Amygdala (tissue), 56 donors: Measurements from ENCODE around the gene GTF3C1.
A peak's percentile ranks its signal among the peaks of the same experiment; 100 is the strongest.

ENCODE experiments used
- DNase-seq, 56 donors: peaks; one replicate each; lab custom pipeline; 2025; lab: John Stamatoyannopoulos, UW

Gene GTF3C1

GRCh38 chr16:27430512-27430911 is 119.2 kb downstream of the GTF3C1 start:
- no peak for DNase-seq

GRCh38 chr16:27429981-27430441 is 119.7 kb downstream of the GTF3C1 start:
- no peak for DNase-seq

- DNase-seq = no peak
These were observed 120.3 kb downstream of the GTF3C1 start for GRCh38 chr16:27429330-27429871.

GRCh38 chr16:27428026-27428785 is 121.5 kb downstream of the GTF3C1 start:
- DNase-seq = no peak

- no peak for DNase-seq
These were observed 122.2 kb downstream of the GTF3C1 start for GRCh38 chr16:27427538-27427937.

GRCh38 chr16:27426423-27427408 is 123.0 kb downstream of the GTF3C1 start:
- peak in 1 of 56 donors; percentile 7 for DNase-seq

- DNase-seq = no peak
These were observed 123.8 kb downstream of the GTF3C1 start for GRCh38 chr16:27425961-27426360.

GRCh38 chr16:27424772-27425498 is 124.8 kb downstream of the GTF3C1 start:
- no peak for DNase-seq

- no peak for DNase-seq
These were observed 127.6 kb downstream of the GTF3C1 start for GRCh38 chr16:27421961-27422740.

GRCh38 chr16:27417047-27417671 is 132.6 kb downstream of the GTF3C1 start:
- no peak for DNase-seq

- no peak for DNase-seq
These were observed 134.8 kb downstream of the GTF3C1 start for GRCh38 chr16:27414788-27415431.

GRCh38 chr16:27413956-27414355 is 135.8 kb downstream of the GTF3C1 start:
- no peak for DNase-seq

- DNase-seq = no peak
These were observed 139.0 kb downstream of the GTF3C1 start for GRCh38 chr16:27410761-27411160.
